Measurements from ENCODE around the gene MAJIN.

DNA sequence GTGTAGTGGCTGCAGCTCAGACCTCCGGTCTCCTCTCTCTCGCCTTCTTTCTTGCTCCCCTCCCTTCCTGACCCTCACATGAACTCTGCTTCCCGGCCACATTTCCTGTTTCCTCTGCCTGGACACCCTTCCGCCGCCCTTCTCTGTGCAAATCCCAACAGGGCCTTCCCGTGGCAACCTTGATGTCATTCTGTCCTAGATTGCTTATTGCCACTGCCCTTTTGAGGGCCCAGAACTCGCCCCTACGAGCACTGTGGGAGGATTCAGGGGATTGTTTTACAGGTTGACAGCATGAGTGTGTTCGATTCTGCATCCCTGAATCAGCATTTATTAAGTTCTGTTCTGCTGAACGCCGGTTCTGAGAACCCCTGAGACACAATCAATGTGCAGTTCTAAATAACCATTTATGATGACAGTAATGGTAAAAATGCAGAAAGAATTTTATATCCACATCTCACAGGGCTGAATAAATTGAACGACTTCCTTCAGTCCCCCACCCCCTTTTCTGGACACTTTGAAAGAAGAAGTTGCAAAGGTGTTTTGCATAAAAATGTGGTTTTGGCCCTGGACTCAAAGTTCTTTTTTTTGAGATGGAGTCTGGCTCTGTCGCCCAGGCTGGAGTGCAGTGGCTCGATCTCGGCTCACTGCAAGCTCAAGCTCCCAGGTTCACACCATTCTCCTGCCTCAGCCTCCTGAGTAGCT is 18.5 kb upstream of the MAJIN start:
- no peak for TF ChIP-seq POLR2AphosphoS5 (IDR thresholded peaks at IDR 0.05; ENCODE audit: low read depth, low read length)
- TF ChIP-seq POLR2A (IDR thresholded peaks at IDR 0.05; ENCODE audit: low read depth, low read length), result no peak
